Sigmoid colon (tissue), 4 donors: ENCODE results near the gene SLC39A13.

Experiments used
- EP300 ChIP-seq, 4 donors: sonication (generic); formaldehyde crosslinking; IDR thresholded peaks; one replicate each; pipeline ENCODE4 v1.6.1; 2017; ENCODE audit warnings: antibody characterized with exemption in 4 of 4
- POLR2A ChIP-seq, 2 donors: fragments of 450-650 bp; IDR thresholded peaks; one replicate each; pipeline ENCODE4 v1.6.1; 2016; ENCODE audit warnings: antibody characterized with exemption in 2 of 2, mild to moderate bottlenecking in 2 of 2, moderate library complexity in 2 of 2
- POLR2AphosphoS5 ChIP-seq, 4 donors: sonication (generic); formaldehyde crosslinking; IDR thresholded peaks; one replicate each; pipeline ENCODE4 v1.6.1; 2017; ENCODE audit warnings: antibody characterized with exemption in 4 of 4
- TF ChIP-seq, protein P1 (sequence below), 4 experiments: fragments of 450-650 bp in 3 of 4; fragments of 200-600 bp in 1 of 4; IDR thresholded peaks; one replicate each; pipeline ENCODE4 v1.5.1; 2016 to 2019; ENCODE audit warnings: antibody characterized with exemption in 4 of 4, mild to moderate bottlenecking in 3 of 4, moderate library complexity in 2 of 4

GRCh38 chr11:47375020-47375419, 33.4 kb upstream of the SLC39A13 start:
- TF ChIP-seq, protein P1, sequence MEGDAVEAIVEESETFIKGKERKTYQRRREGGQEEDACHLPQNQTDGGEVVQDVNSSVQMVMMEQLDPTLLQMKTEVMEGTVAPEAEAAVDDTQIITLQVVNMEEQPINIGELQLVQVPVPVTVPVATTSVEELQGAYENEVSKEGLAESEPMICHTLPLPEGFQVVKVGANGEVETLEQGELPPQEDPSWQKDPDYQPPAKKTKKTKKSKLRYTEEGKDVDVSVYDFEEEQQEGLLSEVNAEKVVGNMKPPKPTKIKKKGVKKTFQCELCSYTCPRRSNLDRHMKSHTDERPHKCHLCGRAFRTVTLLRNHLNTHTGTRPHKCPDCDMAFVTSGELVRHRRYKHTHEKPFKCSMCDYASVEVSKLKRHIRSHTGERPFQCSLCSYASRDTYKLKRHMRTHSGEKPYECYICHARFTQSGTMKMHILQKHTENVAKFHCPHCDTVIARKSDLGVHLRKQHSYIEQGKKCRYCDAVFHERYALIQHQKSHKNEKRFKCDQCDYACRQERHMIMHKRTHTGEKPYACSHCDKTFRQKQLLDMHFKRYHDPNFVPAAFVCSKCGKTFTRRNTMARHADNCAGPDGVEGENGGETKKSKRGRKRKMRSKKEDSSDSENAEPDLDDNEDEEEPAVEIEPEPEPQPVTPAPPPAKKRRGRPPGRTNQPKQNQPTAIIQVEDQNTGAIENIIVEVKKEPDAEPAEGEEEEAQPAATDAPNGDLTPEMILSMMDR (IDR thresholded peaks at IDR 0.05) = no peak
- TF ChIP-seq POLR2A (IDR thresholded peaks at IDR 0.05) = no peak
- no peak for TF ChIP-seq EP300 (IDR thresholded peaks at IDR 0.05)
- TF ChIP-seq POLR2AphosphoS5 (IDR thresholded peaks at IDR 0.05) = no peak
